GM12892 (cell line): ENCODE measurements around the gene ZNF485.

Experiments
- DNase-seq: peaks from one replicate; pipeline ENCODE4 v3.0.0; 2011; ENCODE audit not compliant: insufficient read length
- FAIRE-seq: peaks from 2 replicates; lab custom pipeline; 2011; peaks lifted over from hg19 to GRCh38; lab: Jason Lieb, UNC
- POLR2A ChIP-seq: IDR thresholded peaks from 2 replicates; pipeline ENCODE4 v1.6.1; 2011; ENCODE audit warnings: low read depth, low read length, control low read depth
- POLR2AphosphoS5 ChIP-seq: IDR thresholded peaks from 2 replicates; pipeline ENCODE4 v1.6.1; 2011; ENCODE audit warnings: low read depth, low read length, control low read depth
- TAF1 ChIP-seq: IDR thresholded peaks from 2 replicates; pipeline ENCODE4 v1.6.1; 2011; ENCODE audit warnings: low read depth, mild to moderate bottlenecking, control low read depth, low read length, borderline replicate concordance

ZNF485 gene

DNA sequence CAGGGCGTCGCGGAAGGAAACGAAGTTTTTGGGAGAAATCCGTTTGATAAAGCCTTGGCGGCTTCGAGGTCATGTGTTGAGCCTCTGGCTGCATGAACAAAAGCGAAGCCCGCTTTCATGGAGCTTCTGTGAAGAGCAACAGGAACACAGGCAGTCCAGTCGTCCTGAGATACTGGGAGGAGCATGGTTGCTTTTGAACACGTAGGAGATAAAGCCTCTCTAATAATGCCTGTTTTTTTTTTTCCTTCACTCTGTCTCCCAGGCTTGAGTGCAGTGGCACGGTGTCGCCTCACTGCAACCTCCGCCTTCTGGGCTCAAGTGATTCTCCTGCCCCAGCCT is 42.9 kb downstream of the ZNF485 start:
- FAIRE-seq: no peak
- no peak for DNase-seq
- no peak for TF ChIP-seq TAF1
- TF ChIP-seq POLR2A: no peak
- no peak for TF ChIP-seq POLR2AphosphoS5

DNA sequence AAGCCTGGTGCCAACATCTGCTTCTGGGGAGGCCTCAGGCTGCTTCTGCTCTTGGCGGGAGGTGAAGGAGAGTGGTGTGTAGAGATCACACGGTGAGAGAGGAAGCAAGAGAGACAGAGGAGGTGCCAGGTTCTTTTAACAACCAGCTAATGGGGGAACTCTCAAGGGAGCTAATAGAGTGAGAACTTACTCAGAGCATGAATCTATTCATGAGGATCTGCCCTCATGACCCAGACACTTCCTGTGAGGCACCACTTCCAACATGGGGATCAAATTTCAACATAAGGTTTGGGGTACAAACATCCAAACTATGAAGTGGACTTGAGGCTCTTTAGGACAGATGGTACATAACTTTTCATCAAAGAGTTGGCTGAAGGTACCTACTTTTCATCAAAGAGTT is 47.5 kb downstream of the ZNF485 start:
- no peak for FAIRE-seq
- TF ChIP-seq TAF1 (no peak), POLR2AphosphoS5 (no peak), POLR2A (no peak)
- no peak for DNase-seq

DNA sequence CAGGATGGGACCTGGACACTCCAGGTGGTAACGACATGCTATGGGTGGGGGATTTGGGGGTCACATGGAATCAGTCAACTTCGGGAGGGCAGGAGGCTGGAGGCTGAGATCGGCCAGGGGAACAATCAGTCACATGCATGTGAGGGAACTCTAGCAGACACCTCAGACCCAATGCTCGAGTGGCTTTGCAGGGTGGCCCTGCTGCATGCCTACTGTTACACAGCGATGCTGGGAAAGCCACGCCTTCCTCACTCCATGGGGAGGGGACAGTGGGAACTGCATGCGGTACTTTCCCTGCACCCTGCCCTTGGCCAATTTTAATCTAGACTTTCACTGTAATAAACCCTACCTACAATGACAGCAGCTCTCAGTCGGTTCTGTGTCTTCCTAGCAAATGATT is 49.1 kb downstream of the ZNF485 start:
- FAIRE-seq: no peak
- DNase-seq: no peak
- TF ChIP-seq POLR2AphosphoS5 (no peak), TAF1 (no peak), POLR2A (no peak)

DNA sequence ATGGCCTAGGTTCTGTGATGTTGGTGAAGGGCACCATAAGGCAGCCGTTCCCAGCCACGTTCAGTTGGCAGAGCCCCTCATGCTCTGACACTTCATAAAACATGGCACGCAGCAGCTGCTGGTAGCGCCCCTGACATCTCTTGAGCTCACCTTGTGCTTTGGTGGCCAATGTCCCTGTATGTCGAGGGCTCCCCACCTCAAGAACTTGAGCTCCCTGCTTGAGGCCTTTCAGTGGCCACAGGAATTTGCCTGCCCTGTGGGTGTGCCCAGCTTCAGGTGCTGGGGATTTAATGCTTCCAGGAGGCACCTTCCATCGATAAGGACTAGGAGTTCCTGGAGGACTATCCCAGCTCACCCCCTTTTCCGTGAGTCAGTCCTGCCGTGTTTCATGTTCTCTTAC is 52.0 kb downstream of the ZNF485 start:
- TF ChIP-seq POLR2A (no peak), TAF1 (no peak), POLR2AphosphoS5 (no peak)
- DNase-seq (no peak), FAIRE-seq (no peak)

DNA sequence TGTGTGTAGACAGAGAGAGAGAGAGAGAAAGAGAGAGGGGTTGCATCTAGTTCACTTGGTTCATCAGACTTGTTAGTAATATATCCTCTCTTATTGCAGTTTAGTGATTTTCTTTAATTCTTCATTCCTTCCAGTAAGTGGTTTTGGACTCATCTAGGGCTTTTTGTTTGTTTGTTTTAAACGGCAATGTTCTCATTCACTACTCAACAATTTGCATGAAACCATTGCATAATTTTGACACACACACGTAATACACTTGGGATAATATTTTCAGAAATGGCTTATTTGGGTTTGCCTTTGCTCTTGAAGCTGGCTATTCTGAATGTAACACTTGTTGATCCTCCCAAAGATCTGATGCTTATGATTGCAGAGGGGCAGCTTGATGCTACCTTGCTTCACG is 58.8 kb downstream of the ZNF485 start:
- TF ChIP-seq POLR2AphosphoS5 (no peak), POLR2A (no peak), TAF1 (no peak)
- no peak for FAIRE-seq
- no peak for DNase-seq

DNA sequence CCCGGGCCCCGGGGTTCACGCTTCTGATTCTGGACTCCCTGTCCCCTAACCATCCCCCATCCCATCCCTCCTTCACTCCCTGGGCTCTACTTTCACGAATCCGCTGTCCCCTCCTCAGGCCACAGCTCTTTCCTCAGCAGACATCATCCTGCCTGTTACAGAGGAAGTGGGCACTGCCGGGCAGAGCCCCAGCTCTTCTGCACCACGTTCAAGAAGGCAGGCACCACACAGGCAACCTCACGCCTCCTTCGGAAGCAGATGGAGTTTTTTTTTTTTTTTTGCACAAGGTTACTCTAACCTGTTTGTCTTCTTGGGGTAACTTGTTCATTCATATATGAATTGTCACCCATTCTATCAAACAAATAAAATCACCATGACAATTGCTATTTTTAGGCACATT is 60.3 kb downstream of the ZNF485 start:
- FAIRE-seq (no peak), DNase-seq (no peak)

DNA sequence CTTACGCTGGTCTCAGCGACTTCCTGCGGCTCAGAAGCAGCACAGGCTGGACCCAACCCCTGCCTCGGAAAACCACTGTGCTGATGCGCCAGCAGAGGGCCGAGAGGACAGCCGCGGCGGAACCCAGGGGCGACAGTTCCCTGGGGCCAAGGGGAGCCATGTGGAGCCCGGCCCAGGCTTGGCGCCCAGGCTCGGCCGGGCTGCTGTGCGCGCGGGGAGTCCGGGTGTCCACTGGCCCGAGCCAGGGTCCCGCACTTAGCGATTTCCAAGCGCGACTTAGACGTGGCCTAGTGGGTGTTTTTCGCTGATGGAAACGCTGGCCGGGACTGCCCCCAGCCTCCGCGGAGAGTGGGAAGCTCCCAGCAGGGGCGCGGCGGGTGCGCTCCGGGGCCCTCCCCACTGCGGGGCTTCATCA is 61.1 kb downstream of the ZNF485 start:
- DNase-seq: no peak
- TF ChIP-seq POLR2AphosphoS5 (no peak), POLR2A (no peak), TAF1 (no peak)
- no peak for FAIRE-seq

More for the DNA sequence above, 60.3 kb downstream of the ZNF485 start:
- TF ChIP-seq TAF1 (no peak), POLR2A (no peak), POLR2AphosphoS5 (no peak)
